Uterus (tissue), 4 donors: ENCODE data around the gene TRAP1. TPM values are rescaled to one million over a fixed set of nuclear protein-coding genes. Genes with fewer than 3 reads are reported as not detected.

ENCODE experiments used
- DNase-seq, 2 donors: peaks; one replicate each; pipeline ENCODE4 v3.0.0-alpha.2; 2019 to 2020
- H3K27ac ChIP-seq, 2 donors: fragments of 200-600 bp; sonication (generic); 1 replicate in 1 of 2; 2 replicates in 1 of 2; pipeline ENCODE4 v1.5.1; 2016 to 2018
- H3K27me3 ChIP-seq, 2 donors: fragments of 200-600 bp; sonication (generic); one replicate each; pipeline ENCODE4 v1.5.1; 2018 to 2019; ENCODE audit warnings: control low read depth in 1 of 2
- H3K36me3 ChIP-seq, 2 donors: fragments of 200-600 bp; sonication (generic); one replicate each; pipeline ENCODE4 v1.5.1; 2019; ENCODE audit warnings: control low read depth in 1 of 2
- H3K4me1 ChIP-seq, 2 donors: fragments of 200-600 bp; sonication (generic); one replicate each; pipeline ENCODE4 v1.5.1; 2018 to 2019; ENCODE audit warnings: control low read depth in 1 of 2
- H3K4me3 ChIP-seq, 2 donors: fragments of 200-600 bp; sonication (generic); 1 replicate in 1 of 2; 2 replicates in 1 of 2; pipeline ENCODE4 v1.5.1; 2018 to 2019; ENCODE audit warnings: mild to moderate bottlenecking in 1 of 2
- H3K9me3 ChIP-seq, 2 donors: fragments of 200-600 bp; sonication (generic); one replicate each; pipeline ENCODE4 v1.5.1; 2019; ENCODE audit warnings: control low read depth in 1 of 2
- POLR2A ChIP-seq, 2 donors: fragments of 450-650 bp; IDR thresholded peaks; one replicate each; pipeline ENCODE4 v1.6.1; 2016; ENCODE audit warnings: antibody characterized with exemption in 2 of 2, mild to moderate bottlenecking in 1 of 2, moderate library complexity in 1 of 2
- intact Hi-C: fragments of 100-400 bp; cut with DNase I; formaldehyde crosslinking; loops from one replicate; pipeline ENCODE4 v1.15.1; 2023; ENCODE audit warnings: low total_unique reads
- total RNA-seq, 4 donors: library from RNA; depleted of rRNA in 3 of 4; stranded (reverse); fragments of >200 nt in 3 of 4; gene quantifications; one replicate each; pipeline versions ENCODE4 v1.1.0 to v1.2.4, GENCODE V29; 2014 to 2023
- TF ChIP-seq, protein P1 (sequence below), 4 experiments: fragments of 200-600 bp in 2 of 4; fragments of 450-650 bp in 2 of 4; sonication (generic) in 2 of 4; IDR thresholded peaks; one replicate each; pipeline ENCODE4 v1.5.1; 2016 to 2019; ENCODE audit warnings: antibody characterized with exemption in 4 of 4, mild to moderate bottlenecking in 2 of 4, moderate library complexity in 1 of 4
- donor health status: DM: yes; HTN: yes; CAD: no.

Gene TRAP1
- total RNA-seq, 4 donors from 2014 or later: 54.8 to 119 (median 84.8) TPM

DNA sequence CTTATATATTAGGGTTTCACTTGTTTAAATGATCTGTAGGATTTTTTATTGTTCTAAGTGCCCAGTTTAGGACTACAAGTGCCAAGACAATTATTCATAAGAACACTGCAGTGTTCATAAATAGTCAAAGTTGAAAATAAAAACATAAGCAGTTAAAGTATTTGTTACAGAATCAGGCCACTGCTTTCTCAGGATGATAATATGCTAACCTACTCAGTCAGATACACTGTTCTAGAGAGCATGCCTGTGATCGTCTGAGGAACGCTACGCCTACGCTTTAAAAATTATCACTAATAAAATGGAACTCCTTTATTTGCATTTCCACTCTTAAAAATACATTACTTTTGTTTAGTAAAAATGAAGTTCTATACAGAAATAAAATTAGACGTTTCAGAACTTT, 37.4 kb upstream of the TRAP1 start:
- TF ChIP-seq POLR2A (IDR thresholded peaks at IDR 0.05): no peak
- TF ChIP-seq, protein P1, sequence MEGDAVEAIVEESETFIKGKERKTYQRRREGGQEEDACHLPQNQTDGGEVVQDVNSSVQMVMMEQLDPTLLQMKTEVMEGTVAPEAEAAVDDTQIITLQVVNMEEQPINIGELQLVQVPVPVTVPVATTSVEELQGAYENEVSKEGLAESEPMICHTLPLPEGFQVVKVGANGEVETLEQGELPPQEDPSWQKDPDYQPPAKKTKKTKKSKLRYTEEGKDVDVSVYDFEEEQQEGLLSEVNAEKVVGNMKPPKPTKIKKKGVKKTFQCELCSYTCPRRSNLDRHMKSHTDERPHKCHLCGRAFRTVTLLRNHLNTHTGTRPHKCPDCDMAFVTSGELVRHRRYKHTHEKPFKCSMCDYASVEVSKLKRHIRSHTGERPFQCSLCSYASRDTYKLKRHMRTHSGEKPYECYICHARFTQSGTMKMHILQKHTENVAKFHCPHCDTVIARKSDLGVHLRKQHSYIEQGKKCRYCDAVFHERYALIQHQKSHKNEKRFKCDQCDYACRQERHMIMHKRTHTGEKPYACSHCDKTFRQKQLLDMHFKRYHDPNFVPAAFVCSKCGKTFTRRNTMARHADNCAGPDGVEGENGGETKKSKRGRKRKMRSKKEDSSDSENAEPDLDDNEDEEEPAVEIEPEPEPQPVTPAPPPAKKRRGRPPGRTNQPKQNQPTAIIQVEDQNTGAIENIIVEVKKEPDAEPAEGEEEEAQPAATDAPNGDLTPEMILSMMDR (IDR thresholded peaks at IDR 0.05): no peak

DNA sequence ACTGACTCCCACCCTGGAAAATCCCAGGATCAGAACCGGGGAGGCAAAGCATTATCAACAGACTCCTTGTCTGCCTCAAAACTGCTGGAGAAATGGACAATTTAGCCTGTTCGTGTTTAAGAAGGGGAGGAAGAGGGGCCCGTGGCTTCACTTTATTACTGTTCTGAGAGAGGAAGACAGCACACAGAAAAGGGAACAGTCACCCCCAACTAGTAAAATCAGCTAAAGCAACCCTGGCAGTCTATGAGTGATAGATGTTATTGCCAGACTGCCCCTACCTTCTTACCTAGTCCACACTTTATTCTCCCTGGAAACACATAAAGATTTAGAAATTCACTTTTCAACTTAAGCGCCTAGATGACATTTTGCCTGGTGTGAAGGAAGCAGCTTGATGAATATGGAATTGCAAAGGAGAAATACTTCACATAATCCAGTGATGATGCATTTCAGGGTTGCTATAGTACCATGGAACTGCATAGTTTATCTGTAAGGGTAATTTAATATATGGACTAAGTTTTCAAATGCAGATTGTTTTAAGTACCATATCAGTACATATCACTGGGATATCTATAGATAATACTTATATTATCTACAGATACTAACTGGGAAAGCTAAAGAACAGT, 36.9 kb upstream of the TRAP1 start:
- Histone ChIP-seq H3K9me3 (no peaks in the 10 kb centered on the region), H3K27ac (no peak overlapping the region), H3K36me3 (no peaks in the 10 kb centered on the region), H3K4me1 (no peaks in the 10 kb centered on the region), H3K4me3 (no peak overlapping the region), H3K27me3 (no peaks in the 10 kb centered on the region)
- DNase-seq: no peak
- TF ChIP-seq POLR2A (IDR thresholded peaks at IDR 0.05): no peak
- TF ChIP-seq, protein P1 (IDR thresholded peaks at IDR 0.05): no peak
- intact Hi-C loops: no loop called here

More for the DNA sequence above, 37.4 kb upstream of the TRAP1 start:
- Histone ChIP-seq H3K27me3 (no peaks in the 10 kb centered on the region), H3K27ac (no peak overlapping the region), H3K4me3 (no peak overlapping the region), H3K9me3 (no peaks in the 10 kb centered on the region), H3K4me1 (no peaks in the 10 kb centered on the region), H3K36me3 (no peaks in the 10 kb centered on the region)
- intact Hi-C loops: no loop called here
- no peak for DNase-seq

DNA sequence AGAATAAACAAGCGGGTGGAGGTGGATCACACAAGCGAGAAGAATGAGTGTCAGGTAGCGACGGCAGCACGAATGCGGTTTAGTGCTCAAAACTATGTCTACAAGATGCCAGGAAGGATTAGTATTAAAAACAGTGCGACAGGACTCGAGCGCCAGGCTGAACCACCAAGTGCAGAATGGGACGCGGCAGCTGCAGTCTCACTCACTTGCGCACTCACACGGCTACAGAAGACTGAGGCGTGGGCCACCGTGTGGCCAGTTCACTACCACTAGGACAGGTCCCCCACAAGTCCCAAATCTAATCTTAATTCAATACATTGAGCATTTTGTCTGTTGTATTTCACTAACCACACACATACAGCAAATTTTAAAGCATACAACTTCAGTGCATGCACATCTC, 35.7 kb upstream of the TRAP1 start:
- no peak for DNase-seq
- no peaks in the 10 kb centered on the region for H3K4me1 ChIP-seq
- intact Hi-C loops: no loop called here
- no peak for TF ChIP-seq POLR2A (IDR thresholded peaks at IDR 0.05)
- TF ChIP-seq, protein P1 (IDR thresholded peaks at IDR 0.05): no peak
- H3K27ac ChIP-seq: no peak overlapping the region
- H3K27me3 ChIP-seq: no peaks in the 10 kb centered on the region
- H3K9me3 ChIP-seq: no peaks in the 10 kb centered on the region
- no peaks in the 10 kb centered on the region for H3K36me3 ChIP-seq
- H3K4me3 ChIP-seq: no peak overlapping the region

DNA sequence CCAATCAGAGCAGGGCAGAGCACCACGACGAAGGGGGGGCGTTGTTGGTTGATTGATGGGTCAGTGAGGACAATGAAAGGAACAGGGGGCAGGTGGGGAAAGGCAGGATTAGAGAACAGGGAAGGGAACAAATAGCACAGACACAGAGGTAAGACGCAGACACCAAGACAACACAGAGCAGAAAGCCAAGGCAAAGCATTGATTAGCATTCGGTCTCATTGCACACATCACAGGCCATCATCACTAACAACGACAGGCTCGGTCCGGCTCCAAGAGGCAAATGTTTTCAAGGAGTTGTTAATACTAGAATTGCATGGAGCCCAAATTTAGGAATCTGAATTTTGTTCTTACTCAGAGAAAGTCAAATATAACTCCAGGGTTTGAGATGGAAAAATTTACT, 34.6 kb upstream of the TRAP1 start:
- intact Hi-C loops: no loop called here
- Histone ChIP-seq H3K27ac (no peak overlapping the region), H3K4me1 (no peaks in the 10 kb centered on the region), H3K27me3 (no peaks in the 10 kb centered on the region), H3K36me3 (no peaks in the 10 kb centered on the region), H3K9me3 (no peaks in the 10 kb centered on the region), H3K4me3 (no peak overlapping the region)
- TF ChIP-seq, protein P1 (IDR thresholded peaks at IDR 0.05): no peak
- TF ChIP-seq POLR2A (IDR thresholded peaks at IDR 0.05): no peak
- DNase-seq: no peak

DNA sequence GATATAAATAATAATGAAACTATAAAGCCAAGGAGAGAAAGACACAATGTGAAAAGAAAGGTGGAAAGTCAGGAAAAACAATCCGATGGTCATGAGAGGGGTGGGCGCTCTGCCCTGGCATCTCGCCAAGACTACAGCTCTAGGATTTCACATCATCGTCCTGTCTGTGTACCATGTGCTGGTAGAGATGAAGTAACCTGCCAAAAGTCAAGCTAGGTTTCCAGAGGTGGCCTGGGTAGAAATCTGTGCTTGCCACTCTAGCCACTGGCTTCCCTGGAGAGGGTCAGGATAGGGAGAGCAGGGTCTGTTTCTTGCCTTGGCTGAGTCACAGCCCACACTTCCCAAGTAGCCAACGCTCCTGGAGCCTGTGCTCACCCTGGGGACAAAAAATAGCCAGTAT, 31.0 kb upstream of the TRAP1 start:
- H3K27me3 ChIP-seq: no peaks in the 10 kb centered on the region
- H3K9me3 ChIP-seq: no peaks in the 10 kb centered on the region
- no peak for DNase-seq
- no peaks in the 10 kb centered on the region for H3K36me3 ChIP-seq
- no peak overlapping the region for H3K4me3 ChIP-seq
- TF ChIP-seq POLR2A (IDR thresholded peaks at IDR 0.05): no peak
- TF ChIP-seq, protein P1 (IDR thresholded peaks at IDR 0.05): no peak
- no peaks in the 10 kb centered on the region for H3K4me1 ChIP-seq
- no peak overlapping the region for H3K27ac ChIP-seq
- intact Hi-C loops: no loop called here
